Measurements from ENCODE around the gene ACD.

Gene ACD

DNA sequence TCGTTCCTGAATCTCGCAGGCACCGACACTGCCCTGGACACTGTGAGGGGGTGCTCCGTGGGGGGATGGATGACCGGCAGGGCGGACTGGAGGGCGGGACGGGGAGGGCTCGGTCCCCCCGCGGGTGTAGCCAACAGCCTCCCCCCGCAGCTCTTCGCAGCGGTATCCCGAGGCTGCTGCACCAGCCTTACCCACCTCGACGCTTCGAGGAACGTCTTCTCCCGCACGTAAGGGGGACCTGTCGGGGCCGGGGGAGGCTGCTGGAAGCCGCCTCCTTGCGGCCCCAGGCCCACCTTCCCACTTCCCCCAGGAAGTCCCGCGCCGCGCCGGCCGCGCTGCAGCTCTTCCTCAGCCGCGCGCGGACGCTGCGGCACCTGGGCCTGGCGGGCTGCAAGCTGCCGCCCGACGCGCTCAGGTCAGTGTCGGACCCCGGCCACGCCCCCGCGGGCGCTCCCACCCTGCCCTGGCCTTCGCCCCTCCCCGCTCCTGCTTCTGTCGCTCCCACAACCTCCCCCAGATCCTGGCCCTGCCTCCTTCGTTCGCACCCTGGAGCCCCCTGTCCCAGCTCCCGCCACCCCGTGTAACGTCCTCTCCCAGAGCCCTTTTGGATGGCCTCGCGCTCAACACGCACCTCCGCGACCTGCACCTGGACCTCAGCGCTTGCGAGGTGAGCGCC lies 11.8 kb downstream of the ACD start:
- no peak for DNase-seq (ENCODE audit: extremely low read depth in 1 of 2, low read depth in 1 of 2)

GRCh38 chr16:67647681-67648080 lies 12.4 kb downstream of the ACD start:
- no peak for DNase-seq (ENCODE audit: extremely low read depth in 1 of 2, low read depth in 1 of 2)

DNA sequence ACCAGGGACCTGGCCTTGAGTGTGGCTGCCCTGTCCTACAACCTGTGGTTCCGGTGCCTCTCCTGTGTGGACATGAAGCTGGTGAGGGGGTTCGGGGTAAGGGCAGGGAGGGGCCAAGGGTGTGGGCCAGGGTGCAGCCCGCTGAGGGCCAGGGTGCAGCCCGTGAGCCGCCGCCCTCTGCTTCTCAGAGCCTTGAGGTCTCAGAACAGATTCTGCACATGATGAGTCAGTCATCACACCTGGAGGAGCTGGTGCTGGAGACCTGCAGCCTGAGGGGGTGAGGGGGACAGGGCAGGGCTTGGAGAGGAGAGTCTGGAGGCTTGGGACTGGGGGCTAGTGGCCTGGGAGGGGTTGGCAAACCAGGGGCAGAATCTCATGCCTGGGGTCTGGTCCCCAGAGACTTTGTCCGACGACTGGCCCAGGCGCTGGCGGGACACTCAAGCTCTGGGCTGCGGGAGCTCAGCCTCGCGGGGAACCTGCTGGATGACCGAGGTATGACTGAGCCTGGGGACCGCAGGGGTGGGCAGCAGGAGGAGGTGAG lies 12.9 kb downstream of the ACD start:
- DNase-seq (ENCODE audit: extremely low read depth in 1 of 2, low read depth in 1 of 2) = no peak

DNA sequence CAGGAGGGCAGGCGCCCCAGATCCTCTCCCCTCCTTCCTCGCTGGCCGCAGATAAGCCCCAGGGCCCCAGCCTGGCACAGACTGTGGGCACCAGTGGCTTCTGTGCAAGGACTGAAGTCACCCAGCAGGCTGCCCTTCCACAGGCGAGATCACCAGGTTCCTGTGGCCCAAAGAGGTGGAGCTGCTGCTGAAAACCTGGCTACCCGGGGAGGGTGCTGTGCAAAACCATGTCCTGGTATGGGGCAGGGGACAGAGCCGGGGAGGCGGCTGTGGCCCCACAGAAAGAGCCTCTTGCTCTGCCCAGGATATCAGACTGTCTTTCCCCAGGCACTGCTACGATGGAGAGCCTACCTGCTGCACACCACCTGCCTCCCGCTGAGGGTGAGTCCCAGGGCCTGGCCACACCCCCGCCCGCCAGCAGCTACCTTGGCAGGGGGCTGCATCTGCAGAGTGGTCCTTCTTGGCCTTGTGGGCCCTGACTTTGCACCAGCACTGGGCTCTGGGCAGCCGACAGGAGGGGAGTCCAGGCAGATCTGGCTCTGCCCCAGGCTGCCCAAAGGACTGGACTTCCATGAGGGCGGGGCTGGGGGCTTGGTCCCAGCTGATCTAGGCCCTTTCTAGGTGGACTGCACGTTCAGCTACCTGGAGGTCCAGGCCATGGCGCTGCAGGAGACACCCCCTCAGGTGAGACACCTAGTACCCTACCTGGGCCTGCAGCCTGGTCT lies 14.5 kb downstream of the ACD start:
- DNase-seq (ENCODE audit: extremely low read depth in 1 of 2, low read depth in 1 of 2) = no peak

- DNase-seq (ENCODE audit: extremely low read depth in 1 of 2, low read depth in 1 of 2) = no peak
Measured at GRCh38 chr16:67644038-67644437, 16.0 kb downstream of the ACD start.

DNA sequence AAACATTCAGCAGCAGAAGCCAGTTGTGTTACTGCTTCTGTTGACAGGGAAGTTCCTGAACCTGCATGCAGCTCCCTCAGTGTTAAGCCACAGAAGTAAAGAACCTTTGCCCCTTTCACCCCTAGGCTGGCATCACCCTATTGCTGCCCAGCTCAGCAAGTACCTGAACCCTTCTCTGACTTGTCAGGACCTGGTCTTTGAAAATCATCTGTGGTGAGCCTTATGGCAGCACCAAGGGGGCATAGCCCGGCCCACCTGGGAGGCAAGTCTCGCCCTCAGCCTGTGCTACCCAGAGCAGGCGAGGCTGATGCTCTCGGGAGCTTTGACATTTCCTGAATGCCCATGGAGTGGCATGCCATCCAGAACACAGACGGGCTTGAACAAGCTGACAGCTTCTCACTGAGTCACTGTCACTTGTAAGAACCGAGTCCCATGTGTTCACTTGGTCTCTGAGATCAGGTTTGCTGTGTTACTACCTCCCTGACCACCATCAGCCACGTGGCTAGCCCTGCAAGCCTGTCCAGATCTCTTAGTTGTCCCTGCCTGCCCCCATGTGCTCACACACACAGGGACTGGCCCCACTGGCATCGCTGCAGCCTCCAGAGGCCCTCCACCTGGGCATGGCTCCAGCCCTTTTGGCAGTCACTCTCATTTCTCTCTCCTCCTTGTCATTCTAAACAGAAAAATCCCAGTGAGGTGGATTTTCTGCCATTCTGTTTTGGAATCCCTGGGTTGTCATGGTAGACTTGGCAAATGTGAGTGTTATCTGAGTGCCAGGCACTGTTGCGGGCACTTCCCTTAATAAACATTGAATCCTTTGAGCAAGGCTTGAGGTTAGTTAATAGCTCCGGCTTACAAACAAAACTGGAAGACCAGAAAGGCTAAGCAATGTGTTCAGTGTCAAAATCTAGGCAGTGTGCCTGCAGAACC lies 18.0 kb downstream of the ACD start:
- DNase-seq (ENCODE audit: extremely low read depth in 1 of 2, low read depth in 1 of 2) = no peak

DNA sequence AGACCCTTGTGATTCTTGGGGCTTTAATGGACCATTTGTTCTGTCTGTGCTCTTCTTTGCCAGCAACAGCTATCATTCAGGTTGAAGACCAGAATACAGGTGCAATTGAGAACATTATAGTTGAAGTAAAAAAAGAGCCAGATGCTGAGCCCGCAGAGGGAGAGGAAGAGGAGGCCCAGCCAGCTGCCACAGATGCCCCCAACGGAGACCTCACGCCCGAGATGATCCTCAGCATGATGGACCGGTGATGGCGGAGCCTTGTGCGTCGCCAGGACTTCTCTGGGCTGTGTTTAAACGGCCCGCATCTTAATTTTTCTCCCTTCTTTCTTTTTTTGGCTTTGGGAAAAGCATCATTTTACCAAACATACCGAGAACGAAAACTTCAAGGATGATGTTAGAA lies 22.4 kb downstream of the ACD start:
- DNase-seq (ENCODE audit: extremely low read depth in 1 of 2, low read depth in 1 of 2) = no peak

- DNase-seq (ENCODE audit: extremely low read depth in 1 of 2, low read depth in 1 of 2) = no peak
Measured at GRCh38 chr16:67636713-67637112, 23.3 kb downstream of the ACD start.

GRCh38 chr16:67632415-67633172 lies 27.5 kb downstream of the ACD start:
- DNase-seq (ENCODE audit: extremely low read depth in 1 of 2, low read depth in 1 of 2) = no peak

DNA sequence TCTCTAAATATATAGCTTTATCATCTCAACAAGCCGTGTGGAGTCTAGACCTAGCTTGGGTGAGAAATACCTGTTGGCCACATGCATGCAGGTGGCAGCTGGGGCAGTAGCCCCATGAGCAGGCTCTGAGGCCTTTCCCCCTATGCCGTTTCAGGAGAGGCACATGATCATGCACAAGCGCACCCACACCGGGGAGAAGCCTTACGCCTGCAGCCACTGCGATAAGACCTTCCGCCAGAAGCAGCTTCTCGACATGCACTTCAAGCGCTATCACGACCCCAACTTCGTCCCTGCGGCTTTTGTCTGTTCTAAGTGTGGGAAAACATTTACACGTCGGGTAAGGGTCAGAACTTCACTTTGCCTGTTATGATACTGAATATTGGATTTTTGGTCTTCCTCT lies 31.8 kb downstream of the ACD start:
- DNase-seq (ENCODE audit: extremely low read depth in 1 of 2, low read depth in 1 of 2) = no peak

GRCh38 chr16:67613808-67614207 lies 46.3 kb downstream of the ACD start:
- DNase-seq (ENCODE audit: extremely low read depth in 1 of 2, low read depth in 1 of 2) = no peak

DNA sequence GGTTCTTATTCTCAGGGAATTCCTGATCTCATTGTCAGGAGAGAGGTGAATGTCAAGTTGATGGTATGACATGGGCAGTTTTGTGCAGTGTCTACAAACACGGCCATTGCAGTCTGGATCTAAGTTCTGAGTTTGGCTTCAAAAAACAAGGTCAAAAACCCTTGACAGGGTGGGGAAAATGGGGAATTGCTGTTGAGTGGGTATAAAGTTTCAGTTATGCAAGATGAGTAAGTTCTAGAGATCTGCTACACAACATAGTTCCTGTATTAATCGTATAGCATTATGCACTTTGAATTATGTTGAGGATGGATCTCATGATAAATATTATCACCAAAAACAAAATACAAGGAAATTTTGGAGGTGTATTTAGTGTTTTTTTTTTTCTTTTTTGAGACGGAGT lies 51.7 kb downstream of the ACD start:
- no peak for DNase-seq (ENCODE audit: extremely low read depth in 1 of 2, low read depth in 1 of 2)
